SKM-1 treated with dmso at 0.1 percent for 144 hours (cell line): ENCODE results near the gene TCOF1.
"Not testable (repeated sequence)": the region's sequence is repeated elsewhere in the genome, so short reads cannot be mapped to it uniquely, and the experiment has no call there.

Experiments
- DNase-seq: peaks from one replicate; lab custom pipeline; 2025; ENCODE audit not compliant: unreplicated experiment; lab: John Stamatoyannopoulos, UW

Gene TCOF1

DNA sequence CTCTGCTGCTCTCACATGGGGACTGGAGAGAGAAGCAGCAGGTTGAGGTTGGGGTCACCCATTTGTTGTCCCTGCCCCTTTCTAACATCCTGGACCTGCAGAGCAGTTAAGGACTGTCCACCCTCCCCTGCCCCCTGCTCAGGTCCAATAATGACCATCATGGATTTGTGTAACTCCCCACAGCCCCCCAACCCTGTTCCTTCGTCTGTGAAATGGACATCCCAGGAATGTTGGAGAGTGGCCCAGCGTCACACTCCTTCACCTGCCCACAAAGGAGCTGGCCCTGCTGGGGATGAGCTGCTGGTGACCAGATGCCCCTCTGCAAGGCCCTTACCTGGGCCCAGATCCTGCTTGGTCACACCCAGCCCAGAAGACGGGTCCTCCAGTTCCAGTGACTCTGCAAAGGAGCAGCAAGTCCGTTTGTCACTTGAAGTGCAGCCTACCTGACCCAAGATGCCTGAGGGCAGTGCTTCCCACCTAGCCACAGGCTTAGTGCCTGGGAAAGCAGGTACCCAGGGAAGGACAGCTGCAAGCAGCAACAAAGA lies 44.8 kb downstream of the TCOF1 start:
- DNase-seq = no peak

DNA sequence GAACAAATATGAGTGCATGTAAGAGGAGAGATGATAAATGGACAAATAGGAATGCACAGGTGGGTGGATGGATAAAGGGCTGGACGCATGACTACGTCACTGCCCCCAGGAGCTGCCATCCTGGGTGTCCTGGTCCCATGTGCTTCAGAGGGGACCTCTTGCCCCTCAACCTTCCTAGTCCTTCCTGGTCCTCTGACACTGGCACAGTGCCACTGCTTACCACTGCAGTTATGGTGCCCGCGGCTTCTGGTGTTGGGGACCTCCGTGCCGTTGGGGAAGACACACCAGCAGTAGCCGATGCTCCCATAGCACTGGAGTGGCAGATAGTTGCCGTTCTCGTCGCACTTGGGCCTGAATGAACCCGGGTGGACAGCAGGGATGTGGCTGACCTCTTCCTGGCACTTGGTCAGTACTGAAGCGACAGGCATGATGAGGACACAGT lies 45.4 kb downstream of the TCOF1 start:
- DNase-seq = no peak

DNA sequence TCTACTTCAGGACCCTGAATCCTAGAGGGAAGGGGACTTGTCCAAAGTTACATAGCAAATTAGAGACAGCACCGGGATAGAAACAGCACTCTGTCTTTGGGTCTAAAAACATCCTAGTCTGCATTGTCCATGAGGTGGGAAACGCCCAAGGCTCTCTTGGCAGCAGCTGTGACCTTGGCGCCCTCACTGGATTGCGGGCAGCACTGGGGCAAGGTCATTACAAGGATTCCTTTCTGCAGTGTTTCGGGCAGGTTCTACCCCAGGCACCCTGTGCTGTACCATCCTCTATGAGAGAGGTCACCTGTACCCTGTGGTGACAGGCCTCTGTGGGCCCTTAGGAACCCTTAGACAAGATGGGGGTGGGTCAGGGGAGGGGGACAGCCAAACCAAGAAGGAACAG lies 46.6 kb downstream of the TCOF1 start:
- no peak for DNase-seq

DNA sequence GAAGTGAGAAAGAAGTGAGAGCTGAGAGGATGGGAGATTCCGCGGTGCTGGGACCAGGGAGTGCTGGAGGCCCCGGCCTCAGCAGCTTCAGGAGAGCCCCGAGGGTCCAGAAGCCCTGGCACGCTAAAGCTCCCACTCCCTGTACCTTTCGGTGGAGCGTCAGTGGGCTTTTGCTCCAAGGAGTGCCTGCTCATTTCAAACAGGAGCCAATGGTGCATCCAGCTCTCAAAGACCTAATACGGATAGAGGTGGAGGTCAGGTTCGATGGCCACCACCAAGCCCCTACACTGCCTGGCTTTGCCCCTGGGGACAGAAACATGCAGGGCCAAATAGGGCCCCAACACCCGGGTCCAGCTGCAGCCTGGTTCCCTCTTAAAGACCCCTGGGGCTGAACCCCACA lies 47.0 kb downstream of the TCOF1 start:
- no peak for DNase-seq

DNA sequence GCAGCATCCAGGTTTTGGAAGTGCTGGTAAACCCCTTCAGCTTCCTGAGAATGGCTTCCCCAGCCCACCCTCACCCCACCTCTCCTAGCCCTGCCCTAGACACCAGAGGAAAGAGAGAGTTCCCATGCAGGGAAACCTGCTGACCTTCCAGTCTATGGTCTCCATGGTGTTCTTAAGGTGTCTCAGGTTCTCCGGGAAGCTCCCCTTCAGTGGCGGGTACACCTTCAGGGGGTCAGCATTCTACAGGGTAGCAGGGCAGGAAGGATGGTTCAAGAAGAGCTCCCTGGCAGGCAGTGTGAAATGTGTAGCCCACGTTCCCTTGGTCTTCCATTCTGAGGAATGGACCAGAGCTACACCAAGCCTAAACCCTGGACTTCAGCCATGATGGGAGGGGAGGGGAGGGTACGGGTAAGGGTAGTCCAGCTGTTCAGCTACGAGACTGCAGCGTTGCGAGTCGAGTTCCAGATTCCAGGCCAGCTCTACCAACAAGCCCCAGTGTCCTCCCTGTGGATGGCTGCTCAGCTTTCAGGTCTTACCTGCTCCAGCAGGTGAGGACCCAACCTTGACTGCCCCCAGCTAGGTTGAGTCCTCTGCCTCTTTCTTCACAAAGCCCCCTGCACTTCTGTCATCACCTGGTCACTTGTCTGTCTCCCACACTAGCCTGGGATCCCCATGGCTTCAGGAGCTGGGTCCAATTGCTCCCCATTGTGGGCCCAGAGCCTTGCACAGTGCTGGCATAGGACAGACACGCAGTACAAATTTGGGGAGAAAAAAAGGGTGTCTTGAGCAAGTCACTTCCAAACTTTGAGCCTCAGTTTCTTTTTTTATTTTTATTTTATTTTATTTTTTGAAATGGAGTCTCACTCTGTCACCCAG lies 47.7 kb downstream of the TCOF1 start:
- no peak for DNase-seq

DNA sequence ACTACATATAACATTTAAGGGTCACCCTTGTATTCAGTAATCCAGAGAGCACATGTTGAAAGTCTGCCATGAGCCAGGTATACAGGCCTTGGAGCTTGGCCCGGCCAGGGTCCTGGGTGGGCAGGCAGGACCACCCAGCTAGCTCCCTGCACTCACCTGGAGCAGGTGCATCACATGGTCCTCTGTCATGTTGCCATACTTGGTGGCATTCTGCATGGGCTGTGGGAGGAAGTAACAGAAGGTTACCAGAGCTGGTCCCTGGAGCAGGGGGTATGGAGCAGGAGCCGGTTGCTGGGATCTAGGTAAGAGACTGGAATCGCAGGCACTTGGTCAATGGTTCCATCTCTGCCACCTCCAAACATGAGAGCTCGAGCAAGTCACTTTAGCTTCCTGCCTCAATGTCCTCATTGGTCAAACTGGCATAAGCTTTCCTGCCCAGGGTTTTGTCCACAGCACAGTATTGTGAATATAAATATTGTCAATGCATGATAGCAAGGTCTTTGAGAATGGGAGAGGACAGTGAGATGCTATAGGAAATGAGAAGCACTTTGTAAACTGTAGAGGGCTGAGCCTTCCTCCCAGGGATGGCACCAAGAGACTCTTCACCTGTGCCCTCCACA lies 48.7 kb downstream of the TCOF1 start:
- DNase-seq = no peak

DNA sequence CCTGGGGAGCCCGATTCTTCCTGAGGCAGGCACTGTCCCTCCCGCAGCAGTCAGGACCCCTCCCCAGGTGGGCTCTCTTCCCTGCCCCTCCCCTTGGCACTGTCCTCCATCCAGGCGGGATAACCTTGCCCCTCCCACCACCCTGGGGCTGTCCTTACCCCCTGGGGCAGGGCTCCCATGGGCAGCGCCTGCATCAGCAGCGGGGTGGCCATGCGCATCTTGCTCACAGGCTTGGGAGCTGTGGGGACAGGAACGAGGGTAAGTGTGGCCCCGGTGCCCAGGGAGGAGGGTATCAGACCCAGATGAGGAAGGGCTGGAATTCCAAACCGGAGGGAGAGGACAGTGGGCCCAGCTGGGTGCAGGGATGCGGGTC lies 49.2 kb downstream of the TCOF1 start:
- no peak for DNase-seq

DNA sequence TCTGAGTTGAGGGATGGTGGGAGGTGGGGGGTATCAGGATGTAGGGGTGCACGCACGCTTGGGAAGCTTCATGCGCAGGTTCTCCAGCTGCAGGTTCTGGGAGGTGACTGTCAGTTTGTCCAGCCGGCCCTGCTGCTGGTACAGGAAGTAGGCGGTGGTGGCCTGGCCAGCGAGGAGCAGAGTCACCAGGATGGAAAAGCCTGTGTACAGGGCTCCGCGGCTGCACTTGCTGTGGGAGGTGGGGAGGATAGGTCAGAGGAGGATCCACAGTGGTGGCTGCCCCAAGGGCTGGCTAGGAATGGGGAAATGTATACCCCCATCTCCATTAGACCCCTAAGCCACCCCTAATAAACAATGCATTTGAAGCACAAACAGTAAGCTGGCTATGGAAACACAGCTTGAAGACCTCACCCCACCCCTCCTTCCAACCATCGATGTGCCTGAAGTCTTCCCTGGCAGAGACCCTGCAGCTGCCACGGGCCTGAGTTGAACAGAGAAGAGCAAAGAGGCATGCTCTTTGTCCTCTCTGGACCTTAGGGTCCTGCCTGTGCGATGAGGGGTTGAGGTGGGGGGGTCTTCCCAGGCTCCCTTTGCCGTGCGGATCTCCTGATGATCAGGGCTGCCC lies 49.7 kb downstream of the TCOF1 start:
- no peak for DNase-seq

DNA sequence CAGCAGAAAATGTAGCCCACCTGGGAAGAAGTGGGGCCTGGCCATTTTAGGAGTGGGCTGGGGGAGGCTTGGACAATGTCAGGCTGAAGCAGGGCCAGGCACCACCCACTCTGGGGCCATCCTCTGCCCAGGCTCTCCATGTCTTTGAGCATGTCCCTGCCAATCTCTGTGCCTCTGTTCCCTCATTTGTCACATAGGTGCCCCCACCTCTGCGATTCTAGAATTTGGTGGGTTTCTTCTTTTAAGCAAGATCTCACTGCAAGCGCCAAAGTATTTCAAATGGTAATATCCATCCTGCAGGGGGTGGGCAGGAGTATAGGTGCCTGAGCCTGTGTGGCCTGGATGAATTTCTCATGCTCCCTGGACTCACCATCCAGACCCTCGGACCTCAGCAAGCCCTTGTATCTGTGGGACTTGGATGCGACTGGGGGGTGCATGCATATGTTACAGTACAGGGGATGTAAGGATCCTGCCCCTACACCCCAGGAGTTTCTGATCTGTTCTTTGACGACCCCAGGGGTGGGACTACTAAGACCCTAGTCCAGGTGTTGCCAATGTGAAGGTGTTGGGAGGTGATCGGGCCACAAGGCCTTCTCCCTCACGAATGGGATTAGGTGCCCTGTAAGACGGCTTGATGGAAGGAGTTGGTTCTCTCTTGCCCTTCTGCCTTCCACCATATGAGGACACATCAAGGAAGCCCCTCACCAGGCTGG lies 50.9 kb downstream of the TCOF1 start:
- DNase-seq = no peak

DNA sequence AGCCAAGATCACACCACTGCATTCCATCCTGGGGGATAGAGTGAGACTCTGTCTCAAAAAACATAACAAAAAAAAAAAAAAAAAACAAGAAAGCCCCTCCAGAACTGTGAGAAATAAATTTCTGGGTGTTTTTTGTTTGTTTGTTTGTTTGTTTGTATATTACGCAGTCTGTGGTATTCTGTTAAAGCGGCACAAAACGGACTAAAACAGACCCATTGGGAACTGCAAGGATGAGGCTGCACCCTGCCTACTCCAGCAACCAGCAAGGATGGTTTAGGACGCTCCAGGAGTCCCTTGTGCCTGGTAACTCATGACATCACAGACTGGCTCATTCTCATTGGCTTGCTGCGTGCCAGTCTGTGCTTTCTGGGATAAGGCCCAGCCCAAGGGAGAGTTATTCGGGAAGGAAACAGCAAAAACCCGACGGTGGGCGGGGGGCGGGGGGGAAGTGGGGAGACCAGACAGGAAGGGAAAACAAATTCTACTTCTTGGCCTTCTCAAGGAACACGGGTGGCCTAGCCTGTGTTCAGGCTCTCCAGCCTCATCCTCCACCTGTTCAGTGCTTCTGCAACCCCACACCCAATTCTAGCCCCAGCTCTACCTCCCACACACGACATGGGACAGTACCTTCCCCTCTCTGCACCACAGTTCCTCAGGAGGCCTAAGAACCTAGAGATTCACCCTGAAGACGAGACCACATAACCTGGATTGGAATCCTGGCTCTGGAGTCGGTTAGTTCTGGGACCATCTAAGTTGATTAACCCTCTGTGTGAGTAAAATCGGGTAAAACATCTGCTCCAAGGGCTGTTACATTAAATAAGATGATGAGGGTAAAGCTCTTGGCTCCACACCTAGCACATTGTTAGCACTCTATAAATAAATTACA lies 52.4 kb downstream of the TCOF1 start:
- peak; percentile 80 for DNase-seq

DNA sequence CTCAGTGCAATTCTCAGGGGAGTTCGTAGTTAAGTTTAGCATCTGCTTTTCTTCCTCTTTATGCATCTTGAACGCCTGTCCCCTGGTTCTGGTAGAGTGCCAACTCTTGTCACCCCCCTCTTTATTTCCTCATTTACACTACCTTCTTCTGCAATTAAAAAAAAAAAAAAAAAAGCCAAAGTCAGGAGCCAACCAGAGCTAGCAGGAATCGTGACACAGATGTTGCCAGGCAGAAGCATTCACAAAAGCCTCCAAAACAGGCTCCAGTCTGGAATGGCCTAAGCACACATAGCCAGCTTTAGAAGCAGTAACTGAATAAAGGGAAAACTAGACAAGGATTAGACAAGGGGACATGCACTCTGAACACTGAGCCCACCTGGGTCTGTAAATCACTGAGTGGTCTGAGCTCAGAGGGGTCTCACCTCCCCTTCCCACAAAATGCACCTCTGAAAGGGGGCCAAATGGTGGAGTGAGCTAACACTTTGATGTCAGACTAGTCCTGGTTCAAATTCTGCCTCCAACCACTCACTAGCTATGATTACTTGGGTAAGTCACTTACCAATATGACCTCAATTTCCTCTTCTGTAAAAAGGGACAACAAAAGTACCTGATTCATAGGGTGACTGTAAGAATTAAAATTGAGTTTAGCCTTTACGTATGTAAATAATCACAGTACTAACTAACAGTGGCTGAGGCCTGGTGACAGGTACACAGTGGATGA lies 53.2 kb downstream of the TCOF1 start:
- peak; percentile 95 for DNase-seq

DNA sequence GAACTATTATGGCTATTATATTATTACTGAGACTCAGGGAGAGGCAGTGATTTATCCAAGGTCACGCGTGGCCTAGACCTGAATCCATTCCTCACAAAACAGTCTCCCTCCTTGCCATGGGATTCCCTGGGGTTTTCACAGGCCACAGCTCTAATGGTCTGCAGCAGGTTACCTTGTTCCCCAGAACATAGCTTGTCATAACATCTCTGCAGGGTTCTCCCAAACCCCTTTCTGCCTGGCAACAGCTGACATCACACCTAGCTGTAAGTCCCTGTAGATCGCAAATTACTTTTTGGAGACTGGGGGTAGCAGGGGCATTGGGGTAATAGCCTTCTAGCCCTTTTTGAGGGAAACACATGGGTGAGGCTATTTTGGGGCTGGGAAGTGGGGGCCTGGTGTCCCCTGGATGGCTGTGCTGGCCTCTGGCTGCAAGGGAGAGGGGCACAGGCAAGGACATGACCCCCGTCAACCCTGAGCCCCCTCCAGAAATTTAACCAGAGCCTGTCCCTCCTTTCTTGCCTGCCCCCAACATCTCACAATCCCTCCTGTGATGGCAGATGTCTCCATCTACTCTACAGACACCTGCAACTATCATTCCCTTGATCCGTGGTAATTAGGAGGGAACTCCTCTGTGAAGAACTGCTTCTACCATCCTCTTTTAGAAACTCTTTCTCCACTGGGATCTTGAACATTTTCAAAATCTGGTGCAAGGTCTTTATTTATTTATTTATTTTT lies 53.9 kb downstream of the TCOF1 start:
- DNase-seq = peak; percentile 28

DNA sequence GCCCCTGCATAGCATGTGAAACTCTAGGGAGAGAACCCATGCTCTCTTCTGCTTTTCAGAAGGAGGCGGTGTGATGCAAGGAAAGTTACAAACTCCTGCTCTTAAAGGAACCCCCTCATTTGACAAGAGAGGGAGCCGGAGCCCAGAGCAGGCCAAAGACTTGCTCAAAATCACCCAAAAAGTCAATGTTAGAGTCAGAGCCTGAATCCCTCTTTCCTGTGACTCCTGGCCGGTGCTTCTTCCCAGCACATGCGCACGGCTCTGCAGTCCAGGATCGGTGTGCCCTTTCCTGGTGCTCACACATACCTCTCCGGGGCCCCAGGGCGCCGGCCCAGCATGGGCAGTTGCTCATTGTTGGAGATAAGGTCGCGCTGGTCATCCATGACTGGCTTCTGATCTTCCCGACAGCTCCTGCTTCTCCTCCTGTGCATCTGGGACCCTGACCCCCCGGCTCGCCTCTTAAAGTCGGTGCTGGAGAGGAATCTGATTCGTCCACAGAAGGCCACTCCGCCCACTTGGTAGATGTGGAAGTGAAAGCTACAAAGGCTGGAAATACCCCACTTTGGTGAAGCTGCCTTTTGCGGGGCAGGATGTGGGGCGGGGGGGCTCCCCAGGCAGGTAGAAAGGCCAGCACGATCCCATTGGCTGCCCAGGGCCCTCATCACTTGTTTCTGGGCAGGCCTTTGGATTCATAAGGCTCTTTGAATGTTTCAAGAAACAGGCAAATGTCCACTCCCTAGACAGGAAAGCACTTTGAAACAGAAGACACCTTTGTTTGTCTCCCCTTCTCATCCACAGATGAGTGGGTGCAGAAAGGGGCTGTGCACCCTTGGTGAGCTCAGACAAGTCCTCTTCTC lies 55.0 kb downstream of the TCOF1 start, which contains the start of gene CD74:
Gene CD74, minus strand, starts transcription at position 592 of the 857 bp plus-strand sequence. Its CDS starts 161 bp downstream, at position 431.
- peak; percentile 79 for DNase-seq

DNA sequence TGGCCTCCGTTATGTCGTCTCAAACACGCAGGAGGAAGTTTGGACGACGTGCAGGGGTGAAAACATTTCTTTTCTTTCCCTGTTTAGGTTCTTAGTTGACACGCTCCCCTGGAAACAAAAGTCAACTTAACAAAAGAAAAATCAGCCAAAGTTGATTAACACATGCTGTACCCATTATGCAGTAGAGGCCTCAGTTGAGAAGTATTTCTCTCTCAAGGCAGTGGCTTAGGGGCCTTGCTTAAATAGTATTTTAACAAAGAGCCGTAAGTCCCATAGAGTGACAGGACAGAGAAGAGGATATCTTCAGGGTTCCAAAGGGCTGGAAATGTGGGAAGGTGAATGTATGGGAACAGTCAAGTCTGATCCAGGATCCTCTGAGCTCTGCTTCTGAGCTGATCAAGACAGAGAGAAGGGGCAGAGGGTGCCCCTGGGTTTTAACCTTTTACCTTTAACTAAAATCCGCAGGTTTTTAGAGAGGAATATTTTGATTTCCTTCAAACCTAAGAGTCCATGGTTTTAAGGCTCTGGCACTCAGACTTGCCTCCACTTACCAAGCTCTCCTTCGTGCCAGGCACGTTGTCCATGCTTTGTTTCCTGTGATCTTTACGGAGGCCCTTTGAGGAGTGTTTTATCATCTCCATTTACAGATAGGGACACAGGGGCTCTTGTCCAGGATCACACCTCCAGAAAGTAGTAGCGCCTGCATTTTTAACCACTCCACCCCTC lies 55.8 kb downstream of the TCOF1 start:
- DNase-seq = no peak

DNA sequence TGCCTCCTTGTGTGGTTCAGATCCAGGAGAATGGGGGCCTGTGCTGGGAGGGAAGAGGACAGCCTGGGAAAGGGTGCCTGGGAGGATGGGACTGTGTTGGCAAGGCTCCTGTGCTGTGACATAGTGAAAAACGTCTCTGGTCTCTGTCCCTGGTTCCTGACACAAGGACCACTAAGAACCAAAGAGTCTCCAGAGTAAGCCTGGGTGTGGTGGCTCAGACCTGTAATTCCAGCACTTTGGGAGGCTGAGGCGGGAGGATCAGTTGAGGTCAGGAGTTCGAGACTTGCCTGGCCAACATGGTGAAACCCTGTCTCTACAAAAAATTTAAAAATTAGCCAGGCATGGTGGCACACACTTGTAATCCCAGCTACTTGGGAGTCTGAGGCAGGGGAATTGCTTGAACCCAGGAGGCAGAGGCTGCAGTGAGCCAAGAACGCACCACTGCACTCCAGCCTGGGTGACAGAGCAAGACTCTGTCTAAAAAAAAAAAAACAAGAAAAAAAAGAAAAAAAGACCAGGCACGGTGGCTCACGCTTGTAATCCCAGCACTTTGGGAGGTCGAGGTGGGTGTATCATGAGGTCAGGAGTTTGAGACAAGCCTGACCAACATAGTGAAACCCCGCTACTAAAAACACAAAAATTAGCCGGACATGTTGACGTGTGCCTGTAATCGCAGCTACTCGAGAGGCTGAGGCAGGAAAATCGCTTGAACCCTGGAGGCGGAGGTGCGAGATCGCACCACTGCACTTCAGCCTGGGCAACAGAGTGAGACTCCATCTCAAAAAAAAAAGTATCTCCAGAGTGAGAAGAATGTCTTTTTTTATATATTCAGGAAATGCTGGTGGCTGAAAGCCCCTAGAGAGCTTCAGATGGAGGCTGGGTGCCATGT lies 56.6 kb downstream of the TCOF1 start:
- not testable (repeated sequence) for DNase-seq

DNA sequence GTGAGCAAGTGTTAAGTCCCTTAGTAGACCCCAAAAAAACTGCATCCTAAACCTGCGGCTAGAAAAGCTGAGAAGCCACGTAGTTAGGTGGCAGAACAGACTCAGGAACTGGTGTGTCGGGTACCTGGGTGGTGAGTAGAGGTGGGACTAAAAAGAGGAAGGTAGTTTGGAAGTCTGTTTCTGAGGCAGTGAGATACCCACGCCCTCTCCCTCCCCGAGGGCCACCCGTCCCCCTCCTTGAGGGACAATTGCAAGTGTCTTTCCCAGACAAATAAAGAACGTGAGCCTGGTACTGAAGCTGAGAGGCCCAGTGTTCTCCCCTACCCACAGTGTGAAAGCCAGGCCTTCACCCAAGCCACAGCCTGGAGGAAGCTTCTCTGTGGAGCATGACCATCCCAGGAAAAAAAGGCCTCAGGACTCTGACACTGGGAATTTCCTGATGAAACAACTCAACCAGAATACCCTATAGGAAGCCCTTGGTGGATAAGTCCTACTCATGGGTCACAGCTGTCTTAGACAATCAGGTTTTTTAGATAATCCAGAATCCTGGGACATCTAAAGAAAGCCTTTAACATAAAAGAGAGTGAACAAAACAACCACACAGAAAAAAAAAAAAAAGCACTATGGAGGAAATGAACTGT lies 62.3 kb downstream of the TCOF1 start:
- DNase-seq = peak; percentile 24
